GM10847 (cell line): ENCODE data around the gene RBMS1.

Experiments used
- POLR2A ChIP-seq: IDR thresholded peaks from 2 replicates; pipeline ENCODE4 v1.6.1; 2011; ENCODE audit not compliant: insufficient read length; ENCODE audit errors: extremely low read depth

Gene RBMS1

DNA sequence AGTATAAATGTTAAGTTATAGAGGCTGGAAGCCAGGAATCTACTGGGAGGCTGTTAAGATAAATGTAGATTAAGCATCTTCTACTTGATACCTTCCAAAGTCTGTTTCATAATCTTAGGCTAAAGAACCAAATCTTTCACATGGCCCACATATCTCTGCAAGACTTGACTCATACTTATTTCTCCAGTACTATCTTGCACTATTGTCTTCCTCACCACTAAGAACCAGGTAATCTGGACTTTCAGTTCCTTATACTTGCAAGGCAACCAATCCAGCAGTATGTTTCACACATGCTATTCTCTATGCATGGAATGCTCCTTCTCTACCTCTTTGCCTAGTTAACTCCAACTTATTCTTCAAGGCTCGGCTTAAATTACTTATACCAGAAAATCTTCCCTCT is 62.2 kb downstream of the RBMS1 start:
- TF ChIP-seq POLR2A = no peak

DNA sequence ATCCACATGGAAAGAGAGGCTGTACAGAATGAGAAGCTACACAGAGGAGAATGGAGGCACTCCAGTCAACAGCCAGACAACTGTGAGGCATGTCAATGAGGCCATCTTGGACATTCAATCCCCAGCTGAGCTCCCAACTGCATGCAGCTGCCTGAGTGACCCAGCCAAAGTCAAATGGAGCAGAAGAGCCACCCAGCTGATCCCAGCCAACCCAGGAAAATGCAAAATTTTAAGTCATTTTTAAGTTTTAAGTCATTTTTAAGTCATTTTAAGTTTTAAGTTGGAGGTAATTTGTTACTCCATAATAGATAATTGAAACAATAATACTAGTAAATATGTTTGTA is 63.6 kb downstream of the RBMS1 start:
- no peak for TF ChIP-seq POLR2A

- no peak for TF ChIP-seq POLR2A
Observed at GRCh38 chr2:160429248-160430000, 64.2 kb downstream of the RBMS1 start.

GRCh38 chr2:160428405-160428763 is 65.2 kb downstream of the RBMS1 start:
- TF ChIP-seq POLR2A = no peak

DNA sequence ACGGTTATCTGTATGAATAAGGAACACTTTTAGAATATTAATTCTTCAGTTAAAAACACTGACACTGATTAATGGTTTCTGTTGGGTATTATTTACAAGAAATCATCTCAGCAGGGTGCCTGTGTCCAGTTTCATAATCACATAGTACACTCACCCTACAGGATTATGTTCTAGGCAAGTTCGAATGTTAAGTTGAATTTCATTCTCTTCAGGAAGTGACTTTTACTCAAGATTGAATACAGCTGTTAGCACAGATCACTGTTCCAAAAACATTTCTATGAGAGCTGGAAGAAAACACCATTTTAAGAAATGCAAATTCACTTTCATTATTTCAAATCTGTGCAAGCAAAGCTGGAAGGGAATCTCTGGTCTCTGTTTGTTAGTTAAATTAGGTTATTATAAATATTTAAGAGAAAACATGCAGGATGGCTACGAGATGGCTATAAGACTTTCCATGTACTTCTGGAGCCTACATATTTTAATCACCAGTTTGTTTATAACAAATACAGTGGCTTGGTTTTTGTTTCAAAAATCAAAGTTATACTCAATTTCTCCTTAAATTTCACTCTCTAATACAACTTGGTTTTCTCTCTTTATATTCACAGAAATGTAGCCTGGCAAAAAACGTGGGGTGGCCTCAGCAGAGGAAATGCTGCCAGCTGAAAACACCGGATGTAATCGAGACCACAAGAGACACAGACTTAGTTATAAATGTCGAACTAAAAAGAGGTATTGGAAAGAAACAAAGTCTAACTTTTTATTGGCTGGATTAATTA is 65.8 kb downstream of the RBMS1 start:
- no peak for TF ChIP-seq POLR2A

GRCh38 chr2:160426604-160427003 is 67.0 kb downstream of the RBMS1 start:
- no peak for TF ChIP-seq POLR2A

DNA sequence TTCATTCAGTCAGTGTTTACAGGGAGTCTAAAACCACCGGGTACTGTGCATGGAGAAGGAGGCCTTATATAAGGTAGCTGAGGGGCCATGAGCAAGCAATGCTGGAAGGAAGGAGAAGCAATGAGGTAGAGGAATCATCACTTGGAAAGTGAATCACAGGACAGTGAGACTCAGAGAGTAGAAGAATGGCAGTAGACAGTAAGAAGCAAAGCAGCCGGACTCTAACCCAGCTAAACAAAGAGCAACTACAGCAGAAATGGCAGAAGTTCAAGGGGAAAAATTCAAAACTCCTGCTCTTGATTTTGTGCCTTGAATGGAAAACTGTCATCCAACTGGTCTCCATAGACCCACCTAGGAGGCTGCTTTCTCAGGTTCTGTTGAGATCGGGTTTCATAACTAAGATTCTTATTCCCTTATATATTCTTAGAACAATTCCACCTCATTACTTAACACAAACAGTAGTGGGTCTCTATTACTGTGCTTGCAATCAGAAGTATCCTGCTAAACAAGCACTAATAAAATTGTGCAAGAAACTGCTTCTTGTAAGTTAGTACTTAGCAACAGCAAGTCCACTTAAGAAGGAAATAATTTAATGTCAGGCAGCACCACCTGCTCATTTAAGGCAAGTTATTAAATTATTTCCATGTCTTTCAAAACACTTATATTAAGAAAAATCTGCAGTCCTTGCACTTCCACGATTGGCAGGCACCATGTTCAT is 68.0 kb downstream of the RBMS1 start:
- TF ChIP-seq POLR2A = no peak

DNA sequence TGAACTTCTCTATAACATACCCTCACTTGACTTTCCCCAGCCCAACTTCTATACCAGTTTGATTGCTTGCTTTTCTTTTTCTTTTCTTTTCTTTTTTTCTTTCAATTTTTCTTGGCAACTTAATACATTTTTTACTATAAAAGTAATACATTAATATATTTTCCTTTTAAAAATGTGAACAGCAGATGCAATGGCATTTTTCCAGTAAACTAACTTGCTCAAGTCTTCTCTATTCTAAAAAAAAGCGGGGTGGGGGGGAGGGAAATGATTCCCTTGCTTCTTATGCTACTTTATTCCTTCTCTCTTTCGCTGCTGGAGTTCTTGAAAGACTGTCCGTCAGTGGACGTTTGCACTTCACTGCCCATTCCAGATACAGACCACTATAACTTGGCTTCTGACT is 70.5 kb downstream of the RBMS1 start:
- no peak for TF ChIP-seq POLR2A

DNA sequence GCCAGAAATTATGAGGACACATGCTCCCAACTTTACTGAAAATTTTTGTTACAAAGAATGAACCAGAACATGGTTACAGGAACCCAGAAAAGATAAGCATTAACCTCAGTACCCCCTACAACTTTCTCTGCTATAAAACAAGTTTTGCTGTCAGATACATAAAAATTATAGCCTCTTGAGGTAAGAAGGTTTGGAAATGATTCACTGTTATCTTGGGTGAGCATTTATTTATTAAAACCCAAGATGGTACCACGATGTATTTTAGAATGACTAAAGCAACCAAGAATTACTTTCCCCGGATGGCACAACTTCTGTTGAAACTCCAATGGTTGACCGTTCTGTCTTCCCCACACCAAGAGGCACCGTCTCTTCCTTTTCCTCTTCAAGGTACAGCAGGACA is 72.9 kb downstream of the RBMS1 start:
- no peak for TF ChIP-seq POLR2A

- no peak for TF ChIP-seq POLR2A
Observed at GRCh38 chr2:160419776-160420505, 73.7 kb downstream of the RBMS1 start.

GRCh38 chr2:160418853-160419252 is 74.8 kb downstream of the RBMS1 start:
- no peak for TF ChIP-seq POLR2A

GRCh38 chr2:160418398-160418765 is 75.2 kb downstream of the RBMS1 start:
- no peak for TF ChIP-seq POLR2A

GRCh38 chr2:160417745-160418397 is 75.7 kb downstream of the RBMS1 start:
- TF ChIP-seq POLR2A = no peak

DNA sequence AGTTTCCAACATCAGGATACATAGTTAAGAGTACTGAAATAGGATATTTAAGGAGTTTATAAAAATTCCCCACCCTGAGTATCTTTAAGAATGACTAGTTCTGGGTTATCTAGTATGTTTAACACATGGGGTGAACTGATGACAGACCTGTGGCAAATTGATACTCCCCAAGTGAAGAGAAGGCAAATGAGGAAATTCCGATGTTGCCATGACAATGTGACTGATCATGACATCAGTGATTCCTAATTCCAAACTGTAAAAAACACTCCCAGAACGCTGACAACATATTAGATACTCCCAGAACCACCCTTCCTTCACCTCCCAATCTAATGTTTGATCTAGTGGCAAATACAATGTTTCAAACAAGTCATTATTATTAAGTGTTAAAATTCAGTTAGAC is 77.6 kb downstream of the RBMS1 start:
- no peak for TF ChIP-seq POLR2A

DNA sequence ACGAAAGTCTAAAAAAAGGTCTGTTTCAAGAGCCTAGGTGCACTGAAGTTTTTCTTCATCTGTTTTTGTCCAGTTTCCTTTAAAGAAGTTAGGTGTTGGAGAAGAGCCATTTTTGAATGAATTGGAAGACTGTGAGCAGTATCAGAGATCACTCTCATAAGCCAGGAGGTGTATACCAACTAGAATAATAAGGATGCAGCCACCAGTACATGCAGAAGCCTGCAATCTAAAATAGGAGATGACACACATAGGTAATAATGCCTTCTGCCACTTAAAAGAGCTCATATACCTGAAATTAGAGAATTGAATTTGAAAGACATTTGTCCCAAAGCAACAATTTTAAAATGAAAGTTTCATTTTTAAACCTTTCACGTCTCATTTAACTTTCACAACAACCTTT is 81.7 kb downstream of the RBMS1 start:
- no peak for TF ChIP-seq POLR2A
